HepG2 (cell line): ENCODE measurements around the gene L3MBTL4. TPM values are rescaled to one million over a fixed set of nuclear protein-coding genes. Genes with fewer than 3 reads are reported as not detected.
A peak's percentile ranks its signal among the peaks of the same experiment; 100 is the strongest.

ENCODE experiments used
- CC2D1A ChIP-seq: sonication (generic); formaldehyde crosslinking; IDR thresholded peaks from 2 replicates; pipeline ENCODE4 v1.8.1; 2023; ENCODE audit warnings: mild to moderate bottlenecking, missing genetic modification reagents
- HNF4G ChIP-seq, 2 experiments: sonication (generic) in 1 of 2; formaldehyde crosslinking in 1 of 2; IDR thresholded peaks; 2 replicates each; pipeline versions ENCODE4 v1.4.0 to v1.6.1; 2011 to 2020; ENCODE audit warnings: borderline replicate concordance in 2 of 2, low read depth in 2 of 2, mild to moderate bottlenecking in 2 of 2, low read length in 1 of 2, missing genetic modification reagents in 1 of 2, moderate library complexity in 1 of 2
- HOXA5 ChIP-seq: sonication (generic); formaldehyde crosslinking; IDR thresholded peaks from 2 replicates; pipeline ENCODE4 v1.4.0; 2020; ENCODE audit warnings: missing genetic modification reagents
- NCOA5 ChIP-seq: sonication (generic); formaldehyde crosslinking; IDR thresholded peaks from 2 replicates; pipeline ENCODE4 v1.4.0; 2020; ENCODE audit warnings: missing genetic modification reagents
- SIX1 ChIP-seq: sonication (generic); formaldehyde crosslinking; IDR thresholded peaks from 2 replicates; pipeline ENCODE4 v1.4.0; 2020; ENCODE audit warnings: missing genetic modification reagents, borderline replicate concordance
- SMYD3 ChIP-seq: sonication (generic); formaldehyde crosslinking; IDR thresholded peaks from 2 replicates; pipeline ENCODE4 v1.8.1; 2023; ENCODE audit warnings: mild to moderate bottlenecking, missing genetic modification reagents
- SP140L ChIP-seq: sonication (generic); formaldehyde crosslinking; IDR thresholded peaks from 2 replicates; pipeline ENCODE4 v1.4.0; 2020; ENCODE audit warnings: missing genetic modification reagents, borderline replicate concordance
- SPEN ChIP-seq: sonication (generic); formaldehyde crosslinking; IDR thresholded peaks from 2 replicates; pipeline ENCODE4 v1.5.1; 2020; ENCODE audit warnings: low read depth, mild to moderate bottlenecking, missing genetic modification reagents
- TBX2 ChIP-seq: sonication (generic); formaldehyde crosslinking; IDR thresholded peaks from 2 replicates; pipeline ENCODE4 v1.5.0; 2020; ENCODE audit warnings: missing genetic modification reagents, mild to moderate bottlenecking, borderline replicate concordance
- YY1 ChIP-seq: IDR thresholded peaks from 2 replicates; pipeline ENCODE4 v1.6.1; 2011; ENCODE audit warnings: low read length, low read depth, moderate library complexity, mild to moderate bottlenecking; ENCODE audit not compliant: insufficient read depth, insufficient replicate concordance
- ZBTB21 ChIP-seq: sonication (generic); formaldehyde crosslinking; IDR thresholded peaks from 2 replicates; pipeline ENCODE4 v1.4.0; 2020; ENCODE audit warnings: missing genetic modification reagents
- ZFYVE20 ChIP-seq: sonication (generic); formaldehyde crosslinking; IDR thresholded peaks from 2 replicates; pipeline ENCODE4 v1.8.0; 2023; ENCODE audit warnings: low read depth, mild to moderate bottlenecking, moderate library complexity, missing genetic modification reagents, borderline replicate concordance
- ZNF224 ChIP-seq: sonication (generic); formaldehyde crosslinking; IDR thresholded peaks from 2 replicates; pipeline ENCODE4 v1.5.0; 2020; ENCODE audit warnings: mild to moderate bottlenecking, missing genetic modification reagents
- ZNF232 ChIP-seq: sonication (generic); formaldehyde crosslinking; IDR thresholded peaks from 2 replicates; pipeline ENCODE4 v1.4.0; 2020; ENCODE audit warnings: missing genetic modification reagents, borderline replicate concordance
- ZNF468 ChIP-seq: sonication (generic); formaldehyde crosslinking; IDR thresholded peaks from 2 replicates; pipeline ENCODE4 v1.8.0; 2022; ENCODE audit warnings: mild to moderate bottlenecking, moderate library complexity, missing genetic modification reagents
- ZNF598 ChIP-seq: sonication (generic); formaldehyde crosslinking; IDR thresholded peaks from 2 replicates; pipeline ENCODE4 v1.5.1; 2020; ENCODE audit warnings: mild to moderate bottlenecking, missing genetic modification reagents, borderline replicate concordance
- ZNF737 ChIP-seq: sonication (generic); formaldehyde crosslinking; IDR thresholded peaks from 2 replicates; pipeline ENCODE4 v1.5.0; 2020; ENCODE audit warnings: missing genetic modification reagents, mild to moderate bottlenecking, borderline replicate concordance
- ZNF747 ChIP-seq: sonication (generic); formaldehyde crosslinking; IDR thresholded peaks from 2 replicates; pipeline ENCODE4 v1.8.1; 2023; ENCODE audit warnings: missing genetic modification reagents, mild to moderate bottlenecking, borderline replicate concordance
- ZNF83 ChIP-seq: sonication (generic); formaldehyde crosslinking; IDR thresholded peaks from 2 replicates; pipeline ENCODE4 v1.4.0; 2020; ENCODE audit warnings: missing genetic modification reagents, mild to moderate bottlenecking, borderline replicate concordance
- ZSCAN29 ChIP-seq: sonication (generic); formaldehyde crosslinking; conservative IDR thresholded peaks from 2 replicates; pipeline ENCODE4 v1.4.0; 2020; ENCODE audit warnings: mild to moderate bottlenecking, missing genetic modification reagents
- ZSCAN31 ChIP-seq: sonication (generic); formaldehyde crosslinking; IDR thresholded peaks from 2 replicates; pipeline ENCODE4 v1.5.0; 2020; ENCODE audit warnings: low read depth, mild to moderate bottlenecking, missing genetic modification reagents
- polyA plus RNA-seq, 8 experiments: library from polyadenylated mRNA; depleted of rRNA in 3 of 8; stranded (reverse) in 7 of 8; unstranded in 1 of 8; fragments of >200 nt; fragmentation: Illumina TruSeq in 4 of 8; extraction: Trizol in 4 of 8; gene quantifications; 2 replicates each; pipeline versions ENCODE4 v1.2.1 to v1.2.3, GENCODE V29; 2011 to 2016; ENCODE audit warnings: low read depth in 4 of 8, missing spikeins in 1 of 8, mixed read lengths in 1 of 8; ENCODE audit not compliant: insufficient read depth in 1 of 8
- total RNA-seq, 5 experiments: library from RNA; depleted of rRNA; stranded (reverse); fragments of >200 nt; fragmentation: Illumina TruSeq; extraction: Trizol; gene quantifications; 2 replicates each; pipeline ENCODE4 v1.2.3, GENCODE V29; 2016; ENCODE audit warnings: low read depth in 1 of 5
- TF ChIP-seq, protein P1 (sequence below): sonication (generic); formaldehyde crosslinking; IDR thresholded peaks from 2 replicates; pipeline ENCODE4 v1.5.1; 2020; ENCODE audit warnings: missing genetic modification reagents, mild to moderate bottlenecking, borderline replicate concordance
- TF ChIP-seq, protein P2 (sequence below): sonication (generic); formaldehyde crosslinking; IDR thresholded peaks from 2 replicates; pipeline ENCODE4 v1.4.0; 2020; ENCODE audit warnings: missing genetic modification reagents, borderline replicate concordance
- TF ChIP-seq, protein P3 (sequence below): fragments of 450-650 bp; IDR thresholded peaks from 2 replicates; pipeline ENCODE4 v1.6.1; 2017; ENCODE audit warnings: mild to moderate bottlenecking

Gene L3MBTL4
- total and polyA plus RNA-seq, 2 of the 13 experiments (the other 11 are each of a cell fraction or from before 2014, with no cell fraction given), result 10.8 to 13.3 TPM

DNA sequence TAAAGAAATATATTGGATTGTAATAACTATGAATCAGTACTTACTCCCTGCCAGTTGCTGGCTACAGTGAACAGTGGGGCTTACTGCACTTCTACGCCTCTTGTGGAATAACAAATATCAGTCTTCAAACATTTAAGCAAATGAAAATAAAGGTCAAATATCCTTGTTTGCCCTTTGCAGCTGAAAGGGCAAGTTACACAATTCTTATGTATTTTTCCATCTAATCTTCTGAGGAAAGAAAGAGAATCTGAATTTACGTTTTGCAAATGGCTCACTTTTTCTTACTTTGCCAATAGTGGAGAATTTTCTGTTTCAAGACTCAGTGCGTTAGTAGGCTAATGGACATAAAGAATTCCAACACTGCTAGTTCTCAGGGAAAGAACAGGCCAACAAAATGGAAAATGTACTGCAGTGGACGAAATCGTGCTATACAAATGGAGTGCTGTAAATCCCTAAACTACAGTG, 362.2 kb downstream of the L3MBTL4 start (continued):
- no peak for TF ChIP-seq ZNF598 (CRISPR knock-in tag)
- no peak for TF ChIP-seq TBX2
- TF ChIP-seq ZBTB21 (CRISPR knock-in tag), result no peak
- no peak for TF ChIP-seq ZFYVE20
- TF ChIP-seq ZNF224 (CRISPR knock-in tag), result no peak
- no peak for TF ChIP-seq YY1
- TF ChIP-seq SPEN, result no peak
- TF ChIP-seq ZNF747 (CRISPR knock-in tag), result no peak
- no peak for TF ChIP-seq NCOA5 (CRISPR knock-in tag)
- TF ChIP-seq ZSCAN29 (CRISPR knock-in tag), result no peak
- peak; percentile 79; the same call in 1 of the 2 replicates for TF ChIP-seq SIX1 (CRISPR knock-in tag)
- no peak for TF ChIP-seq SP140L (CRISPR knock-in tag)
- 0 out of 2 replicates have a peak, but pooled peaks have one; percentile 31 for TF ChIP-seq HOXA5
- TF ChIP-seq, protein P1, sequence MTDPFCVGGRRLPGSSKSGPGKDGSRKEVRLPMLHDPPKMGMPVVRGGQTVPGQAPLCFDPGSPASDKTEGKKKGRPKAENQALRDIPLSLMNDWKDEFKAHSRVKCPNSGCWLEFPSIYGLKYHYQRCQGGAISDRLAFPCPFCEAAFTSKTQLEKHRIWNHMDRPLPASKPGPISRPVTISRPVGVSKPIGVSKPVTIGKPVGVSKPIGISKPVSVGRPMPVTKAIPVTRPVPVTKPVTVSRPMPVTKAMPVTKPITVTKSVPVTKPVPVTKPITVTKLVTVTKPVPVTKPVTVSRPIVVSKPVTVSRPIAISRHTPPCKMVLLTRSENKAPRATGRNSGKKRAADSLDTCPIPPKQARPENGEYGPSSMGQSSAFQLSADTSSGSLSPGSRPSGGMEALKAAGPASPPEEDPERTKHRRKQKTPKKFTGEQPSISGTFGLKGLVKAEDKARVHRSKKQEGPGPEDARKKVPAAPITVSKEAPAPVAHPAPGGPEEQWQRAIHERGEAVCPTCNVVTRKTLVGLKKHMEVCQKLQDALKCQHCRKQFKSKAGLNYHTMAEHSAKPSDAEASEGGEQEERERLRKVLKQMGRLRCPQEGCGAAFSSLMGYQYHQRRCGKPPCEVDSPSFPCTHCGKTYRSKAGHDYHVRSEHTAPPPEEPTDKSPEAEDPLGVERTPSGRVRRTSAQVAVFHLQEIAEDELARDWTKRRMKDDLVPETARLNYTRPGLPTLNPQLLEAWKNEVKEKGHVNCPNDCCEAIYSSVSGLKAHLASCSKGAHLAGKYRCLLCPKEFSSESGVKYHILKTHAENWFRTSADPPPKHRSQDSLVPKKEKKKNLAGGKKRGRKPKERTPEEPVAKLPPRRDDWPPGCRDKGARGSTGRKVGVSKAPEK (CRISPR knock-in tag), result no peak
- TF ChIP-seq, protein P2, sequence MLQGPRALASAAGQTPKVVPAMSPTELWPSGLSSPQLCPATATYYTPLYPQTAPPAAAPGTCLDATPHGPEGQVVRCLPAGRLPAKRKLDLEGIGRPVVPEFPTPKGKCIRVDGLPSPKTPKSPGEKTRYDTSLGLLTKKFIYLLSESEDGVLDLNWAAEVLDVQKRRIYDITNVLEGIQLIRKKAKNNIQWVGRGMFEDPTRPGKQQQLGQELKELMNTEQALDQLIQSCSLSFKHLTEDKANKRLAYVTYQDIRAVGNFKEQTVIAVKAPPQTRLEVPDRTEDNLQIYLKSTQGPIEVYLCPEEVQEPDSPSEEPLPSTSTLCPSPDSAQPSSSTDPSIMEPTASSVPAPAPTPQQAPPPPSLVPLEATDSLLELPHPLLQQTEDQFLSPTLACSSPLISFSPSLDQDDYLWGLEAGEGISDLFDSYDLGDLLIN (CRISPR knock-in tag), result no peak
- no peak for TF ChIP-seq ZSCAN31 (CRISPR knock-in tag)
- TF ChIP-seq HNF4G (IDR thresholded peaks at IDR 0.05; ENCODE audit: borderline replicate concordance, low read depth, low read length), result 0 out of 2 replicates have a peak, but pooled peaks have one; percentile 43
- TF ChIP-seq HNF4G (CRISPR knock-in tag; IDR thresholded peaks at IDR 0.05; ENCODE audit: borderline replicate concordance, low read depth), result no peak
- no peak for TF ChIP-seq ZNF468 (CRISPR knock-in tag)
- no peak for TF ChIP-seq SMYD3
- no peak for TF ChIP-seq CC2D1A
- TF ChIP-seq, protein P3, sequence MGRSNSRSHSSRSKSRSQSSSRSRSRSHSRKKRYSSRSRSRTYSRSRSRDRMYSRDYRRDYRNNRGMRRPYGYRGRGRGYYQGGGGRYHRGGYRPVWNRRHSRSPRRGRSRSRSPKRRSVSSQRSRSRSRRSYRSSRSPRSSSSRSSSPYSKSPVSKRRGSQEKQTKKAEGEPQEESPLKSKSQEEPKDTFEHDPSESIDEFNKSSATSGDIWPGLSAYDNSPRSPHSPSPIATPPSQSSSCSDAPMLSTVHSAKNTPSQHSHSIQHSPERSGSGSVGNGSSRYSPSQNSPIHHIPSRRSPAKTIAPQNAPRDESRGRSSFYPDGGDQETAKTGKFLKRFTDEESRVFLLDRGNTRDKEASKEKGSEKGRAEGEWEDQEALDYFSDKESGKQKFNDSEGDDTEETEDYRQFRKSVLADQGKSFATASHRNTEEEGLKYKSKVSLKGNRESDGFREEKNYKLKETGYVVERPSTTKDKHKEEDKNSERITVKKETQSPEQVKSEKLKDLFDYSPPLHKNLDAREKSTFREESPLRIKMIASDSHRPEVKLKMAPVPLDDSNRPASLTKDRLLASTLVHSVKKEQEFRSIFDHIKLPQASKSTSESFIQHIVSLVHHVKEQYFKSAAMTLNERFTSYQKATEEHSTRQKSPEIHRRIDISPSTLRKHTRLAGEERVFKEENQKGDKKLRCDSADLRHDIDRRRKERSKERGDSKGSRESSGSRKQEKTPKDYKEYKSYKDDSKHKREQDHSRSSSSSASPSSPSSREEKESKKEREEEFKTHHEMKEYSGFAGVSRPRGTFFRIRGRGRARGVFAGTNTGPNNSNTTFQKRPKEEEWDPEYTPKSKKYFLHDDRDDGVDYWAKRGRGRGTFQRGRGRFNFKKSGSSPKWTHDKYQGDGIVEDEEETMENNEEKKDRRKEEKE, result no peak
- TF ChIP-seq ZNF737 (CRISPR knock-in tag), result no peak
- TF ChIP-seq ZNF83, result no peak
- TF ChIP-seq ZNF232, result no peak
